MM.1S (cell line): ENCODE results near the gene ELMOD1.

ENCODE experiments used
- DNase-seq: peaks from one replicate; pipeline ENCODE4 v3.0.0-alpha.2; 2015
- H2AFZ ChIP-seq: fragments of 300-600 bp; sonication (generic); 2 replicates; pipeline ENCODE4 v1.6.0; 2016; ENCODE audit warnings: antibody characterized with exemption, low read length
- H3F3A ChIP-seq: fragments of 300-600 bp; sonication (generic); 2 replicates; pipeline ENCODE4 v1.6.1; 2016; ENCODE audit warnings: mild to moderate bottlenecking, antibody characterized with exemption, low read length, moderate library complexity, mixed read lengths; ENCODE audit not compliant: insufficient read depth
- H3K27ac ChIP-seq: fragments of 300-600 bp; sonication (generic); 2 replicates; pipeline ENCODE4 v1.5.1; 2016; ENCODE audit warnings: mild to moderate bottlenecking, low read length
- H3K27me3 ChIP-seq: fragments of 300-600 bp; sonication (generic); replicated peaks from 2 replicates; pipeline ENCODE4 v1.6.0; 2016; ENCODE audit warnings: low read length; ENCODE audit not compliant: insufficient read depth
- H3K36me3 ChIP-seq: fragments of 300-600 bp; sonication (generic); replicated peaks from 2 replicates; pipeline ENCODE4 v1.6.1; 2016; ENCODE audit warnings: mild to moderate bottlenecking, low read length, mixed read lengths; ENCODE audit not compliant: insufficient read depth
- H3K4me1 ChIP-seq: fragments of 300-600 bp; sonication (generic); 2 replicates; pipeline ENCODE4 v1.6.1; 2016; ENCODE audit warnings: low read length, mixed read lengths
- H3K4me2 ChIP-seq: fragments of 300-600 bp; sonication (generic); 2 replicates; pipeline ENCODE4 v1.6.0; 2016; ENCODE audit warnings: low read depth, low read length
- H3K4me3 ChIP-seq: fragments of 300-600 bp; sonication (generic); 2 replicates; pipeline ENCODE4 v1.5.1; 2016; ENCODE audit warnings: low read length, mixed read lengths
- H3K79me2 ChIP-seq: fragments of 300-600 bp; sonication (generic); 2 replicates; pipeline ENCODE4 v1.6.1; 2016; ENCODE audit warnings: mixed run types, low read length, mixed read lengths
- H3K9ac ChIP-seq: fragments of 300-600 bp; sonication (generic); 2 replicates; pipeline ENCODE4 v1.6.1; 2016; ENCODE audit warnings: low read length, mixed read lengths
- H3K9me2 ChIP-seq: fragments of 300-600 bp; sonication (generic); replicated peaks from 2 replicates; pipeline ENCODE4 v1.6.1; 2016; ENCODE audit warnings: mild to moderate bottlenecking, low read length, mixed read lengths; ENCODE audit not compliant: insufficient read depth
- H3K9me3 ChIP-seq: fragments of 300-600 bp; sonication (generic); replicated peaks from 2 replicates; pipeline ENCODE4 v1.6.1; 2016; ENCODE audit warnings: mild to moderate bottlenecking, low read length, mixed read lengths; ENCODE audit not compliant: insufficient read depth
- H4K20me1 ChIP-seq: fragments of 300-600 bp; sonication (generic); 2 replicates; pipeline ENCODE4 v1.6.1; 2016; ENCODE audit warnings: mild to moderate bottlenecking, low read length, moderate library complexity, mixed read lengths; ENCODE audit not compliant: insufficient read depth
- EZH2 ChIP-seq: fragments of 300-600 bp; sonication (generic); optimal IDR thresholded peaks from 2 replicates; pipeline ENCODE3; 2017; ENCODE audit warnings: low read depth, mild to moderate bottlenecking, antibody characterized with exemption, low read length, mixed read lengths
- EZH2phosphoT487 ChIP-seq: fragments of 300-600 bp; sonication (generic); IDR thresholded peaks from 2 replicates; pipeline ENCODE4 v1.6.1; 2018; ENCODE audit warnings: antibody characterized with exemption, low read length
- TF ChIP-seq, protein P1 (sequence below): fragments of 300-600 bp; sonication (generic); IDR thresholded peaks from 2 replicates; pipeline ENCODE4 v1.5.1; 2016; ENCODE audit warnings: antibody characterized with exemption, low read length, mixed read lengths

Gene ELMOD1

DNA sequence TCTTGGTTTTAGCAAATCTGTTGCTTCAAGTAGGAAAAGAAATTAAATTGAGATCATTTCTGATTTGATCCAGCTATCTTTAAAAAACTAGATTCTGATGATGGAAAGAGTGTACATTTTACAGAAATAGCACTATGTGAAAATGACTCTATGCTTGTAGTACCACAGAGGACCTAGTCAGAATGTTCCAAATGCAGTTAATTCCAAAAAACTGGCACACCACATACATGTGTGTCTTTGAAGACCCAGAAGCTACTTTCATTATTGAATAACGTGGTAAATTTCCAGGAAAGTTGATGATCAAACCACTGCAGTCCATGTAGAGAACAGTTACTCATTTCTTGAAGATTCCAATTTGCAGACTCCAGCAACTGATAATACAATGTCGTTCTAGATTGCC is 3.8 kb downstream of the ELMOD1 start:
- TF ChIP-seq EZH2phosphoT487 (no peak), EZH2 (no peak)
- TF ChIP-seq, protein P1, sequence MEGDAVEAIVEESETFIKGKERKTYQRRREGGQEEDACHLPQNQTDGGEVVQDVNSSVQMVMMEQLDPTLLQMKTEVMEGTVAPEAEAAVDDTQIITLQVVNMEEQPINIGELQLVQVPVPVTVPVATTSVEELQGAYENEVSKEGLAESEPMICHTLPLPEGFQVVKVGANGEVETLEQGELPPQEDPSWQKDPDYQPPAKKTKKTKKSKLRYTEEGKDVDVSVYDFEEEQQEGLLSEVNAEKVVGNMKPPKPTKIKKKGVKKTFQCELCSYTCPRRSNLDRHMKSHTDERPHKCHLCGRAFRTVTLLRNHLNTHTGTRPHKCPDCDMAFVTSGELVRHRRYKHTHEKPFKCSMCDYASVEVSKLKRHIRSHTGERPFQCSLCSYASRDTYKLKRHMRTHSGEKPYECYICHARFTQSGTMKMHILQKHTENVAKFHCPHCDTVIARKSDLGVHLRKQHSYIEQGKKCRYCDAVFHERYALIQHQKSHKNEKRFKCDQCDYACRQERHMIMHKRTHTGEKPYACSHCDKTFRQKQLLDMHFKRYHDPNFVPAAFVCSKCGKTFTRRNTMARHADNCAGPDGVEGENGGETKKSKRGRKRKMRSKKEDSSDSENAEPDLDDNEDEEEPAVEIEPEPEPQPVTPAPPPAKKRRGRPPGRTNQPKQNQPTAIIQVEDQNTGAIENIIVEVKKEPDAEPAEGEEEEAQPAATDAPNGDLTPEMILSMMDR = no peak
- no peak overlapping the region for H3K4me2 ChIP-seq
- no peaks in the 10 kb centered on the region for H3K36me3 ChIP-seq
- H2AFZ ChIP-seq = no peak overlapping the region
- no peaks in the 10 kb centered on the region for H3K9me3 ChIP-seq
- H3K4me1 ChIP-seq = peaks cover 10% of the 10 kb centered on the region
- no peaks in the 10 kb centered on the region for H3K79me2 ChIP-seq
- no peaks in the 10 kb centered on the region for H3K27me3 ChIP-seq
- H3K9me2 ChIP-seq = no peaks in the 10 kb centered on the region
- no peaks in the 10 kb centered on the region for H4K20me1 ChIP-seq
- H3F3A ChIP-seq = no peaks in the 10 kb centered on the region
- no peak overlapping the region for H3K27ac ChIP-seq
- H3K9ac ChIP-seq = no peak overlapping the region
- no peak for DNase-seq
- H3K4me3 ChIP-seq = no peak overlapping the region

DNA sequence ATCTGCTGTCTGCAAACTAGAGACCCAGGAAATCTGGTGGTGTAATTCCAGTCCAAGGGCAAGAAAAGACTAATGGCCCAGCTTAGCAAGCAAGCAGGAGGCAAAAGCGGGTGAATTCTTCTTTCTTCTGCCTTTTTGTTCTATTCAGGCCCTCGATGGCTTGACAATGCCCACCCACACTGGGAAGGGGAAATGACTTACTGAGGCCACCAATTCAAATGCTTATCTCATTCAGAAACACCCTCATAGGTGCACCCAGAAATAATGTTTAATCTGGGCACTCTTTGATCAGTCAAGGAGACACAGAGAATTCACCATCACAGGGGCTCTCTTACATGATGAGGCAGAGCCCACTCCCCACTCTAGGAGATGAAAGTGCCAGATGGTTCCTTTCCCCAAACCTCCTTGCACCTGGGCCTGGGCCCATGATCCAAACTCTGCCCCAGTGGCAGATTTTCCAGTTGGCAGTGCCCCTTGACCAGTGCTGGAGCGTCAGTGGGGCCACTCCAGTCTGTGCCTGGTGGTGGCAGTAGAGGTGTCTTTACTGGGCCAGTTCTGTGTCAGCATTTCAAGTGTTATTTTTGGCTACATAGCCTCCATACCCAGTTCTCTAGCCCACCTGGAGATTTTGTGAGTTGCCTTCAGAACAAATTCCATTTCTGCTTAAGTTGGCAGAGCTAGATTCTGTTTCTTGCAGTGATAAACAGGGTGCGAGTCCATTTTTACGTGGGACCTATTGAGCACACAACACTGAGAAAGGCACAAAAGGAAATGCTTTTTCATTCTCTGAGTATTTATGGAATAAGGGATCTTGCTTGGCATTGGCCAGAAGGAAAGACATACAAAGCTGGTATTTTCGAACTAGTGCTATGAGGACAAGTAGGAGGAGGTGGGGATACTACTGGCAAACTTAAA is 7.5 kb downstream of the ELMOD1 start:
- DNase-seq = peak; percentile 64
- H3K4me3 ChIP-seq = no peak overlapping the region; the same call in 1 of the 2 replicates
- no peaks in the 10 kb centered on the region for H3K79me2 ChIP-seq
- peak overlapping the region; percentile 78 for H3K4me2 ChIP-seq
- peak overlapping the region; percentile 49; the same call in 1 of the 2 replicates for H3K27ac ChIP-seq
- peaks cover 10% of the 10 kb centered on the region for H3K4me1 ChIP-seq
- no peaks in the 10 kb centered on the region for H3K9me2 ChIP-seq
- H3K27me3 ChIP-seq = no peaks in the 10 kb centered on the region
- H3K36me3 ChIP-seq = no peaks in the 10 kb centered on the region
- H4K20me1 ChIP-seq = no peaks in the 10 kb centered on the region
- H3K9ac ChIP-seq = no peak overlapping the region
- H3K9me3 ChIP-seq = no peaks in the 10 kb centered on the region
- H2AFZ ChIP-seq = peak overlapping the region; percentile 88
- no peaks in the 10 kb centered on the region for H3F3A ChIP-seq
- TF ChIP-seq EZH2phosphoT487 (no peak), EZH2 (no peak)
- TF ChIP-seq, protein P1 = peak; percentile 78

DNA sequence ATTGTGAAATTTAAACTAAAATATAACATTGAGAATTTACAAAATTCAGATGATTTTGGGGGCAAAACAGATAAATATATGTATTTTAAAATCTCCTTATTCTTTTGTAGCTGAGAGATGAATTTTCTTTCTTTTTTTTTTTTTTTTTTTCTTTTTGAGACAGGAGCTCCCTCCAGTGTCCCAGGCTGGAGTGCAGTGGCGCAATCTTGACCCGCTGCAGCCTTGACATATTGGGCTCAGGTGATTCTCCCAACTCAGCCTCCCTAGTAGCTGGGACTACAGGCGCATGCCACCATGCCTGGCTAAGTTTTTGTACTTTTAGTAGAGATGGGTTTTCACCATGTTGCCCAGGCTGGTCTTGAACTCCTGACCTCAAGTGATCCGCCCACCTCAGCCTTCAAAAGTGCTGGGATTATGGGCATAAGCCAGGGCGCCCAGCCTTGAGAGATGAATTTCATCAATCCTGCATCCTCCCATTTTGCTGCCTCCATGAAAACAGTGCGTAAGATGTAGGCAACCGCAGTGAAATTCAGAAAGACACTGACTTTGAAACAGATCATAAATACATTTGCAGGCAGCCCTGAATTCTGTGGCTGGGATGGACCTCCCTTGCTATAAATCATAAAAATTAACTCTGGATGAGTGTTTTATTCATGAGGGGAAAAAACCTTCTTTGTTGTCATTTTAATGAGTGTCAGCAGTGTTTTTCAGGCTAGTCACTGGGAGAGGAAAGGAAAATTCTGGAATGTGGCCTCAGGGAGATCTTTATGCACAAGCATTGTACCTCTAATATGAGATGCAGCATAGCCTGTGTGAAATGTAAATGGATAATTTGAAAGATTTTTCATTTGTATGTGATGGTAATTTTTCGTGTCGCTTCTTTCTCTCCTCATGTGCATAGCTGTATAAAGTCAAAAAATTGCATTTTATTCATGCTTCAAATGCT is 14.4 kb downstream of the ELMOD1 start:
- no peak for TF ChIP-seq EZH2
- Histone ChIP-seq H3K4me2 (no peak overlapping the region), H3K9me3 (no peaks in the 10 kb centered on the region), H4K20me1 (no peaks in the 10 kb centered on the region), H3K9me2 (no peaks in the 10 kb centered on the region), H3K9ac (no peak overlapping the region), H3F3A (no peaks in the 10 kb centered on the region), H3K27ac (no peak overlapping the region), H3K4me1 (no peaks in the 10 kb centered on the region), H3K4me3 (no peak overlapping the region), H3K79me2 (no peaks in the 10 kb centered on the region), H3K27me3 (no peaks in the 10 kb centered on the region), H3K36me3 (no peaks in the 10 kb centered on the region), H2AFZ (no peak overlapping the region)
- no peak for DNase-seq
